Colon (tissue), 2 donors: ENCODE data around the gene CTNNA2.

ENCODE experiments used
- FAIRE-seq: peaks from 2 replicates; lab custom pipeline; 2012; peaks lifted over from hg19 to GRCh38; lab: Jason Lieb, UNC
- donor health status: control.
- donor health status: control.

CTNNA2 gene

GRCh38 chr2:79713131-79713785 lies 200.4 kb downstream of the CTNNA2 start:
- no peak for FAIRE-seq

DNA sequence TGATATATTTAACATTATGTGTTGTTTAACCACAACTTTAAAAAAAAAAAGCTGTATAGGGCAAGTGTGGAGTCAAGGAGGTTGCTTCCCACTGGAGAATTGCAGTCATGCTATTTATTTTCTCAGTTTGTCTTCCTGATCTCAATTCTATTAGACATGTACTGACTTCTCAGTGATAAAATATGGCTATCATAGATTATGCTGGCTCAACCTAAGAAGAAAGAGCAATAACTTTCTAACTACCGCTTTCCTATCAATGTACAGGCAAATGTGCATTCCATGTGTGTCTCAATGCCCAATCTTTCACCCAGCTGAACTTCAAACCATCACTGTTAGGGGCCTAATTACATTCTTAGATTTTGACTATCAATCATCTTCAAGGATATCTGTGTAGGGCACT lies 201.4 kb downstream of the CTNNA2 start:
- FAIRE-seq, result no peak

GRCh38 chr2:79715338-79715737 lies 202.5 kb downstream of the CTNNA2 start:
- no peak for FAIRE-seq

- FAIRE-seq, result no peak
These were observed 203.4 kb downstream of the CTNNA2 start for GRCh38 chr2:79716266-79716665.

GRCh38 chr2:79717364-79718007 lies 204.6 kb downstream of the CTNNA2 start:
- no peak for FAIRE-seq

DNA sequence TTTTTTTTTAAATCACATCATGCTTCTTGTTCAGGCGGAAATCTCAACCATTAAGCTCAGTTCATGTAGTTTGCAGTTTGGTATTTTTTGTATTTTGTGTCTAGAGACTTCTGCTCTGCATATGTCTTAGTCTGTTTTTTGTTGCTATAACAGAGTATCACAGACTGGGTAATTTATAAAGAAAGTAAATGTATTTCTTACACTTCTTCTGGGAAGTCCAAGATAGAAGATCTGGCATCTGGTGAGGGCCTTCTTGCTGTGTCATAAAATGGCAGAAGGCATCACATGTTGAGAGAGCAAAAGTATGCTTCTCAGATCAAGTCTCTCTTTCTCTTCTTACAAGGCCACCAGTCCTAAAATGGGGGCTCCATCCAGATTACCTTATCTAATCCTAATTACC lies 208.2 kb downstream of the CTNNA2 start:
- FAIRE-seq, result no peak

GRCh38 chr2:79721966-79722365 lies 209.1 kb downstream of the CTNNA2 start:
- no peak for FAIRE-seq

DNA sequence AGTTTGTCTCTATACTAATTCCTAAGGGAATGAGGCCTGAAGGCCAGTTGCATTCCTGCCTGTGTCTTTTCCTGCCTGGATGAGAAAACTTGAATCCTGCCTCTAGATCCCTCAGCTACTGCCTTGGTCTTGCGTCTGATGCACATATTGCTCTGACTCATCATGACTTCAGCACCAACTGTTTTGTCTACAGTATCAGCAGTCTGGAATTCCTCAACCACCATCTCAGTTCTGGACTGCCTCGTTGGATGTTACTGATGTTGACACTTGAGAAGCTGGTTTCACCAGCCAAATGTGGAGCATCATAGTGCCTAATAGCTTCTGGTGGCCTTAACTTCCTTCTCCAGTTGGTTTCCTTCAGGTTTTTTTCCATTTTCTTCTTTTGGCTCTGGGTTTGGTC lies 211.0 kb downstream of the CTNNA2 start:
- no peak for FAIRE-seq

- FAIRE-seq, result no peak
These were observed 216.7 kb downstream of the CTNNA2 start for GRCh38 chr2:79729532-79729931.

DNA sequence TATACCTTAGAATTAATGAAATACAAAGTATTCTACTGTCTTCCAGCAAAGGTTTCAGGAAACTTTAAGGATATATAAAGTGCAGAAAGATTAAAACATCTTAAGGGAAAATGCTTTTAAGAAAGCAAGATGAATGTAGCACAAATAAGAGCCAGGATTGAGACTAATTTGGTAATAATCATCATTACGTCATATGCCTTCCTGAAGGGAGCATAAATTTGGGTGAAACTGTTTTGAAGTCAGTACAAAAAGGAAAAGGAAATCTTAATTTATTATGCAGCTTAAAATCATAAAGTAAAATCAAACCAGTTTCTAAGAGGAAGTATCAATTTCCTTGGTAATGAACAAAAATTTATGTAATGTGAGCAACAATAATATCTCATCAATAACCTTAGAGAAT lies 221.7 kb downstream of the CTNNA2 start:
- FAIRE-seq, result no peak

GRCh38 chr2:79740879-79741443 lies 228.1 kb downstream of the CTNNA2 start:
- FAIRE-seq, result no peak

- no peak for FAIRE-seq
These were observed 237.5 kb downstream of the CTNNA2 start for GRCh38 chr2:79750321-79750720.

DNA sequence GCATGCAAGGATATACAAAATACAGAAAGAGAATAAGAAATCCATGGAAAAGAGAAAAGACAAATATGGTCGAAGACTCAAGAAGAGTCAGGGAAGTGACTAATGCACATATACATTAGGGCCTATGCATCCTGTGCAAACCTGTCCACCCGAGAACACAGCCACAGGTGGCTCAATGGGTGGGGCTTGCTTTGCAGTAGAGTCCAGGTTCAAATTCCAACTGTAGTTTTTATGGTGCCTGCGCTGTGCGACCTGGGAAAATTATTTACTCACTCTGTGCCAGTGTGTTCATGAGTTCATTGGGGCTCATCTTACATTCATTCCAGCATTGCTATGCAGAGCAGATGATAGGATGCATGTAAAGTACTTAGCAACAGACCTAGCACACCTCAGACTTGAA lies 244.7 kb downstream of the CTNNA2 start:
- FAIRE-seq, result no peak

DNA sequence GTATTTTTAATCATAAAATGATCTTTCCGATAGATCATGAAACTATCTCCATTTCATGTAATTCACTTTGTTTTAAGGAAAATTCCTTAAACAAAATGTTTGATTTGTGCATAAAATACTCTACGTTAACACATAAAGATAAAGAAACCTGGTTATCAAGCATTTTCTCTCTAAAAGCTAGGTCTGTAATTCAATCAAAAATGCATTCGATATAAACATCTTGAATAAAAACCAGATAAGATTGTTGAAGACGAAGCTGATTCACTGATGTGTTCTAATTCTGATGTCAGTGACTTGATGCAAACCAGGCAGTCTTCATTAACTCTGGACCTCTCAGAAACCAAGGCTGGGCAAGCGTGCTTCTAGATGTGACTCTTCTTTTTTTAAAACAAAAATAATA lies 245.2 kb downstream of the CTNNA2 start:
- FAIRE-seq, result no peak

GRCh38 chr2:79758749-79759282 lies 246.0 kb downstream of the CTNNA2 start:
- no peak for FAIRE-seq

DNA sequence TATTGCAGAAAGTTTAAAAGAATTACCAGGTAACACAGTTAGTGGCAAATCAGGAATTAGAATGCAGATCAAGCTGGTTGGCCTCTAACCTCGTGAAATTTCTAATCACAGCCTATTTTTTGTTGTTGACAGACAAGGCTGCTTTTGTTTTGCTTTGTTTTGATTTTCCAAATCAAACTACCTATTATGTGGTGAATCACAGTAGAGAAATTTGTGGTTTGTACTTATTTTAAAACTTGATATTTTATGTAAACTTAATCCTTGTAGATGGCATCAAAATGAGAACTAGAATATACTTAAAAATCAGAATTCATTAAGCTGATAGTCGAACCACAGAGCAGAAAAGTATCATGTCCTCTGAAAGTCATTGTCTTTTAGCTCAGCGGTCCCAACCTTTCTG lies 258.1 kb downstream of the CTNNA2 start:
- FAIRE-seq, result no peak

DNA sequence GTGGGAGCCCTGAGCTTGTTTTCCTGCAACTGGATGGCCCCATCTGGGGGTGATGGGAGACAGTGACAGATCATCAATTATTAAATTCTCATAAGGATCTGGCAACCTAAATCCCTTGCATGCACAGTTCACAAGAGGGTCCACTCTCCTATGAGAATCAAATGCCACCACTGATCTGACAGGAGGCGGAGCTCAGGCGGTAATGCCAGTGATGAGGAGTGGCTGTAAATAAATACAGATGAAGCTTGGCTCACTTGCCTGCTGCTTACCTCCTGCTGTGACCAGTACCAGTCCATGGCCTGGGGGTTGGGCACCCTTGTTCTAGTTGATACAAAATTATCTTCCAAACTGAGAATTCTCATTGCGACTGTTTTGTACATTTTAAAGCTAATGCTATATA lies 258.6 kb downstream of the CTNNA2 start:
- no peak for FAIRE-seq

DNA sequence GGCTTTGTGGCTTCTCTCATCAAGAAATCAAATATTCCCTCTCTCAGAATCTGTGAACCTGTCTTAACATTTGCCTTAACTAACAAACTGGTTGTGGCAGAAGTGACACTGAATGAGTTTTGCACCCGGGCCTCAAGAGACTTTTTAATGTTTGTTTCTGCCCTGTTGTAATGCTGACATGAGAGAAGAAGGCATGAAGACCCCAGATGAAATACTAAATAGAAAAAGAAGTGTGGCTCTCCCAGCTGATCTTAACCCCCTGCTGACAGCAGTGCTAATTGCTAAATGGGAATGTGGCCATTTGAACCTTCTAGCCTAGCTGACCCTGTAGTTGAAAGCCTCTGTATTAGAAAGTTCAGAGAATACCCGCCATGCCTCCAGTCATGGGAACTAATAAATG lies 261.2 kb downstream of the CTNNA2 start:
- FAIRE-seq, result no peak

GRCh38 chr2:79776461-79776860 lies 263.6 kb downstream of the CTNNA2 start:
- no peak for FAIRE-seq

DNA sequence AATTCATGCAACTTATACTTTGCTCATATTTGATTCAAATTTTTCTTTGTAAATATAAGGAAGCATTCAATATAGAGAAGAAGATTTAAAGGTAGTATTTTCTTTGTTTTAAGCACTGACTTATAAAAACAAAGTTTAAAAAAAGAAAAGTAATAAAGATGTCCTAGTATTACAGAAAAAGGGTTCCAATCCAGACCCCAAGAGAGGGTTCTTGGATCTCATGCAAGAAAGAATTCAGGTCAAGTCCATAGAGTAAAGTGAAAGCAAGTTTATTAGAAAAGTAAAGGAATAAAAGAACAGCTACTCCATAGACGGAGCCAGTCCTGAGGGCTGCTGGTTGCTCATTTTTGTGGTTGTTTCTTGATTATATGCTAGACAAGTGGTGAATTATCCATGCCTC lies 267.9 kb downstream of the CTNNA2 start:
- FAIRE-seq, result no peak

DNA sequence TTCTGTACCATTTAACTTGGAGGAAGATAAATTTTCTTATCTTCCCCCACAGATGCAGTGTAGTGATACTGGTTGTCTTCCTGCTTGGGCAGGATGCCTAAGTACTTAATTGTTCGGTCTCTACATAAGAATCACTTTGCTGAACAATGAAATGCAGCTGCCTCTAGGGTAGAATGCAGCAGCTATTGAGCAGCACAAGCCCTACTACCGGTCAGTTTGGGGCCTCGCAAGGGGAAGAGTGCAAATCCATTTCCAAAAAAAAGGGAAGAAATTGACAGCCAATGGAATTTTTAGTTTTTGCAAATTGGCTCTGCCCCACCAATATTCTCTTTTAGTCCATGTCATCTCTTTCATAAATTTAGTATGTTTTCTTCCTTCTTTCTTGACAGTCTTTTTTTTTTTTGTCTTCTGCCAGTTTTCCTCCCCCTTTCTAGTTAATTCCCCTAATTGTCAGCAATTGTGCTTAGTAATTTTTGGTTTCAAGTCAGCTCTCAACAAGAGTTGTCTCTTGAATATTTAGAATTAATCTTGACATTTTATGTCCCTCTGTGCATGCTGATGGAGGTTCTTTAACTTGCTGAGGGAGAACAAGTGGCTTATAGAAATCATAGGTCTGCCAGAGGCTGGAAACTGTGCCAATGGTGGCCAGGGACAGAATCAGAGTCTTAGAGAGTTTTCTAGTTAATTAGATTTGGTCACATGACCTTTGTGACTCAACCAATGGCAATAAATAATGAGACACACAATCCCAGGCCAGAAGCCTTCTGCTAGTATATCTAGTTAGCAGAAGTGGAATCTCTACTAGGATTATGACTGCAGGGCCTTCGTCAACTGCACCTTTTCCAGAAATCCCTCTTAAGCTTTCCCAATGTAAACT lies 270.0 kb downstream of the CTNNA2 start:
- FAIRE-seq, result no peak

DNA sequence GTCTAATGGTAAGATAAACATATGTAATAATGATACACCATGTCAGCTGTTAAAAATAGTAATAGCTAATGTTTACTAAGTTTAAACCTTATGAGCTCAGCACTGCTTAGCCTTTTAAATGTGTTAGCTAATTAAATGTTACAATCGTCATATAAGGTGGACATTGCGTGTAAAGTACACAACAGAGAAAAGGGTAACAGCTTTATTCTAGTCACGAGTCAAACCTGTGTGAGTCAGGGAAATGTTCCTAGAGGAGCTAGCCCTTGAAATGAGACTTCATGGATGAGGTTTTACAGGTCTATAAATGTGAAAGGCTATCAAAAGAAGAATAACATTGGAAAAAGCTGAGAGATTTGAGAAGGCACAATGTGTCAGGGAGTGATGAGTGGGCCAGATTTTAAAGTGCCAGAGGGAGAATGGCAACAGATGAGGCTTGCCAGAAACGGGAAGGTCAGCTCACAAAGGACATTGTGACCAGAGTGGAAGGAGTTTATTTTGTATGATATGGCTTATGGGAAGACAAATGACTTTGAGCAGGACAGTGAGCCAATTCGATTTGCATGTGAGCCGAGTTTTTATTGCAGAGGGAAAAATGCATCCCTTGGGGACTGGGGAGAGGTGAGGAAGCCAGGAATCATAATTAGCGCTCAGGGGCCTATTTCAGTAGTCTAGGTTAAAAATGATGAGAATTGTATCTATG lies 276.3 kb downstream of the CTNNA2 start:
- no peak for FAIRE-seq
